Measurements from ENCODE around the gene GLS. TPM values are rescaled to one million over a fixed set of nuclear protein-coding genes. Genes with fewer than 3 reads are reported as not detected.

The GLS gene
- total RNA-seq, 1 donor from 2014 or later: 116 TPM

- DNase-seq (ENCODE audit: low spot score): no peak
Measured at GRCh38 chr2:191012346-191012745, 131.7 kb downstream of the GLS start.

GRCh38 chr2:191012845-191013681 is 132.4 kb downstream of the GLS start:
- no peak for DNase-seq (ENCODE audit: low spot score)

- no peak for DNase-seq (ENCODE audit: low spot score)
Measured at GRCh38 chr2:191013682-191013931, 133.0 kb downstream of the GLS start.

- DNase-seq (ENCODE audit: low spot score): peak; percentile 98
Measured at GRCh38 chr2:191013932-191014652, 133.5 kb downstream of the GLS start, which contains the start of gene STAT1. STAT1 (minus strand) TSS chr2:191014171; CDS start chr2:191010003, 4,168 bp downstream.

GRCh38 chr2:191014653-191015020 is 134.0 kb downstream of the GLS start:
- DNase-seq (ENCODE audit: low spot score): no peak

Other genes with a start within 250 kb of the GLS start
- gene NAB1, start 231.7 kb upstream of the GLS start, total RNA-seq: 44.6 TPM
- 186 TPM for gene STAT1, start 133.3 kb downstream of the GLS start, total RNA-seq

All from mesenteric fat pad (tissue), 1 donor.